H1 (cell line): ENCODE results near the gene PI4KA. TPM values are rescaled to one million over a fixed set of nuclear protein-coding genes. Genes with fewer than 3 reads are reported as not detected.

Experiments used
- CTCF ChIA-PET: fragments of 300-600 bp; sonication (Branson Sonifier 250); formaldehyde crosslinking; loops from one replicate; lab custom pipeline; 2021; ENCODE audit not compliant: partially characterized antibody; lab: Charles Lee
- POLR2A ChIA-PET: fragments of 300-600 bp; sonication (Branson Sonifier 250); formaldehyde crosslinking; loops from one replicate; lab custom pipeline; 2021; ENCODE audit warnings: inconsistent platforms; ENCODE audit not compliant: partially characterized antibody; lab: Charles Lee
- DNase-seq, 2 experiments: peaks; one replicate each; pipeline versions ENCODE4 v3.0.0 to v3.0.0-alpha.2; 2010 to 2022; ENCODE audit warnings: low spot score in 2 of 2, low read depth in 1 of 2, mixed read lengths in 1 of 2
- FAIRE-seq: peaks from 2 replicates; lab custom pipeline; 2011; peaks lifted over from hg19 to GRCh38; lab: Jason Lieb, UNC
- H2AFZ ChIP-seq: 2 replicates; pipeline ENCODE4 v1.8.1; 2012; ENCODE audit warnings: low read length, inconsistent platforms
- H2AK5ac ChIP-seq: 2 replicates; pipeline ENCODE4 v1.6.1; 2013; ENCODE audit warnings: low read depth, low read length
- H2BK120ac ChIP-seq: replicated peaks from 2 replicates; pipeline ENCODE3; 2013; ENCODE audit warnings: low read depth, low read length, inconsistent platforms
- H2BK12ac ChIP-seq: 2 replicates; pipeline ENCODE4 v1.6.1; 2013; ENCODE audit warnings: low read depth, low read length
- H2BK15ac ChIP-seq: 2 replicates; pipeline ENCODE4 v1.6.1; 2013; ENCODE audit warnings: low read length
- H2BK20ac ChIP-seq: 2 replicates; pipeline ENCODE4 v1.6.1; 2013; ENCODE audit warnings: low read length
- H2BK5ac ChIP-seq: 2 replicates; pipeline ENCODE4 v1.6.1; 2013; ENCODE audit warnings: low read depth, low read length
- H3K14ac ChIP-seq: 2 replicates; pipeline ENCODE4 v1.6.1; 2013; ENCODE audit warnings: inconsistent platforms; ENCODE audit not compliant: insufficient read length
- H3K18ac ChIP-seq: 2 replicates; pipeline ENCODE4 v1.6.1; 2013; ENCODE audit warnings: low read length; ENCODE audit errors: extremely low read depth
- H3K23ac ChIP-seq: 2 replicates; pipeline ENCODE4 v1.6.1; 2013; ENCODE audit warnings: inconsistent platforms; ENCODE audit not compliant: insufficient read length
- H3K23me2 ChIP-seq: 2 replicates; pipeline ENCODE4 v1.6.1; 2013; ENCODE audit warnings: low read depth, low read length
- H3K27ac ChIP-seq: 2 replicates; pipeline ENCODE4 v1.6.1; 2011; ENCODE audit warnings: low read depth, low read length, inconsistent platforms
- H3K27me3 ChIP-seq, 4 experiments: replicated peaks in 1 of 4; 1 replicate in 1 of 4; 2 replicates in 3 of 4; pipeline versions ENCODE4 v1.6.1 to v1.8.1; 2011 to 2013; ENCODE audit warnings: low read length in 3 of 4, mild to moderate bottlenecking in 3 of 4, inconsistent platforms in 2 of 4, mixed read lengths in 2 of 4, moderate library complexity in 1 of 4; ENCODE audit not compliant: control insufficient read depth in 3 of 4, insufficient read depth in 3 of 4; ENCODE audit errors: extremely low read depth in 1 of 4
- H3K36me3 ChIP-seq, 4 experiments: 2 replicates each; pipeline versions ENCODE4 v1.6.1 to v1.8.1; 2011 to 2013; ENCODE audit warnings: mild to moderate bottlenecking in 4 of 4, low read length in 3 of 4, moderate library complexity in 2 of 4, control low read depth in 1 of 4, inconsistent platforms in 1 of 4; ENCODE audit not compliant: insufficient read depth in 4 of 4, control insufficient read depth in 2 of 4
- H3K4ac ChIP-seq: replicated peaks from 2 replicates; pipeline ENCODE3; 2013; ENCODE audit warnings: low read length, low read depth, mixed read lengths, inconsistent platforms; ENCODE audit not compliant: insufficient read length
- H3K4me1 ChIP-seq, 4 experiments: replicated peaks in 1 of 4; 1 replicate in 1 of 4; 2 replicates in 3 of 4; pipeline versions ENCODE4 v1.6.1 to v1.8.1; 2011 to 2013; ENCODE audit warnings: low read length in 3 of 4, inconsistent platforms in 2 of 4, mixed read lengths in 1 of 4; ENCODE audit not compliant: insufficient read depth in 4 of 4, control insufficient read depth in 3 of 4
- H3K4me2 ChIP-seq, 2 experiments: 2 replicates each; pipeline versions ENCODE4 v1.6.1 to v1.8.1; 2011 to 2013; ENCODE audit warnings: low read depth in 2 of 2, low read length in 2 of 2, control low read depth in 1 of 2, inconsistent platforms in 1 of 2, mild to moderate bottlenecking in 1 of 2; ENCODE audit not compliant: insufficient read depth in 1 of 2
- H3K4me3 ChIP-seq, 4 experiments: fragments of 200-600, 300-600 bp in 1 of 4; sonication (generic), shearing (Covaris generic), sonication (Bioruptor Twin) in 1 of 4; 2 replicates each; pipeline versions ENCODE4 v1.5.1 to v1.8.1; 2011 to 2016; ENCODE audit warnings: low read length in 4 of 4, low read depth in 3 of 4, control low read depth in 2 of 4, inconsistent platforms in 2 of 4, mild to moderate bottlenecking in 2 of 4, mixed read lengths in 1 of 4, moderate library complexity in 1 of 4; ENCODE audit not compliant: insufficient read depth in 2 of 4; ENCODE audit errors: extremely low read depth in 1 of 4
- H3K56ac ChIP-seq: replicated peaks from 2 replicates; pipeline ENCODE3; 2013; ENCODE audit warnings: low read depth, mild to moderate bottlenecking, mixed read lengths, low read length, inconsistent platforms; ENCODE audit not compliant: insufficient read length
- H3K79me1 ChIP-seq: 2 replicates; pipeline ENCODE4 v1.6.1; 2013; ENCODE audit warnings: low read depth, low read length, control low read depth
- H3K79me2 ChIP-seq, 2 experiments: 2 replicates each; pipeline versions ENCODE4 v1.6.1 to v1.8.1; 2012 to 2013; ENCODE audit warnings: low read length in 2 of 2, mild to moderate bottlenecking in 2 of 2, inconsistent platforms in 1 of 2; ENCODE audit not compliant: insufficient read depth in 2 of 2, control insufficient read depth in 1 of 2
- H3K9ac ChIP-seq, 4 experiments: replicated peaks in 1 of 4; 1 replicate in 1 of 4; 2 replicates in 3 of 4; pipeline versions ENCODE4 v1.6.1 to v1.8.1; 2011 to 2013; ENCODE audit warnings: low read depth in 3 of 4, low read length in 3 of 4, control low read depth in 2 of 4, mild to moderate bottlenecking in 2 of 4, moderate library complexity in 2 of 4, inconsistent platforms in 1 of 4; ENCODE audit errors: extremely low read depth in 1 of 4
- H3K9me3 ChIP-seq, 2 experiments: 2 replicates each; pipeline versions ENCODE4 v1.6.1 to v1.8.1; 2012 to 2013; ENCODE audit warnings: mild to moderate bottlenecking in 2 of 2, moderate library complexity in 2 of 2, control low read depth in 1 of 2, inconsistent platforms in 1 of 2, low read depth in 1 of 2, low read length in 1 of 2, mixed read lengths in 1 of 2; ENCODE audit not compliant: insufficient read depth in 2 of 2
- H4K20me1 ChIP-seq, 2 experiments: replicated peaks in 1 of 2; 2 replicates each; pipeline versions ENCODE3 to v1.8.1; 2011 to 2013; ENCODE audit warnings: inconsistent platforms in 2 of 2, low read length in 2 of 2, mild to moderate bottlenecking in 1 of 2; ENCODE audit not compliant: insufficient read depth in 2 of 2, control insufficient read depth in 1 of 2
- H4K5ac ChIP-seq: 2 replicates; pipeline ENCODE4 v1.6.1; 2013; ENCODE audit warnings: low read length, low read depth, mixed read lengths, inconsistent platforms; ENCODE audit not compliant: insufficient read length
- H4K8ac ChIP-seq: 2 replicates; pipeline ENCODE4 v1.8.0; 2013; ENCODE audit warnings: mild to moderate bottlenecking, moderate library complexity, low read length, inconsistent platforms; ENCODE audit not compliant: insufficient read depth; ENCODE audit errors: extremely low read depth
- H4K91ac ChIP-seq: replicated peaks from 2 replicates; pipeline ENCODE3; 2013; ENCODE audit warnings: low read length, mixed read lengths, inconsistent platforms; ENCODE audit not compliant: insufficient read length
- SRF ChIP-seq: IDR thresholded peaks from 2 replicates; pipeline ENCODE4 v1.6.1; 2011; ENCODE audit warnings: mild to moderate bottlenecking, low read depth, low read length, moderate library complexity
- WGBS, 2 experiments: shearing (Covaris generic) in 1 of 2; methylation state at CpG; one replicate each; pipeline versions ENCODE4 v1.1.6 to v1.1.7; 2013 to 2015; ENCODE audit warnings: low lambda C conversion rate in 2 of 2, mixed read lengths in 2 of 2, inconsistent platforms in 1 of 2, low coverage in 1 of 2, missing lambda C conversion rate in 1 of 2; ENCODE audit not compliant: insufficient replicate concordance in 2 of 2, insufficient coverage in 1 of 2, insufficient read length in 1 of 2; ENCODE audit errors: extremely low coverage in 1 of 2, missing lambda C conversion rate in 1 of 2; 5-methylcytosine and 5-hydroxymethylcytosine counted together
- polyA plus RNA-seq, 7 experiments: library from polyadenylated mRNA; depleted of rRNA in 3 of 7; stranded (reverse) in 5 of 7; unstranded in 2 of 7; fragments of >200 nt in 5 of 7; fragments of 200-250 nt in 2 of 7; gene quantifications; 1 replicate in 5 of 7; 2 replicates in 1 of 7; 4 replicates in 1 of 7; pipeline versions ENCODE4 v1.2.1 to v1.2.3, GENCODE V29; 2011 to 2013; ENCODE audit warnings: missing spikeins in 2 of 7, mixed read lengths in 2 of 7
- total RNA-seq: library from RNA; stranded (reverse); fragmentation: NEBNext Ultra II Directional; extraction: Animal tissue kit (Norgen Biotek cat#: 25700); gene quantifications from 2 replicates; pipeline ENCODE4 v1.2.1, GENCODE V29; 2021

Gene PI4KA
- total and polyA plus RNA-seq, 2 of the 8 experiments (the other 6 are each of a cell fraction or from before 2014, with no cell fraction given) = 22.5 to 37.7 TPM

DNA sequence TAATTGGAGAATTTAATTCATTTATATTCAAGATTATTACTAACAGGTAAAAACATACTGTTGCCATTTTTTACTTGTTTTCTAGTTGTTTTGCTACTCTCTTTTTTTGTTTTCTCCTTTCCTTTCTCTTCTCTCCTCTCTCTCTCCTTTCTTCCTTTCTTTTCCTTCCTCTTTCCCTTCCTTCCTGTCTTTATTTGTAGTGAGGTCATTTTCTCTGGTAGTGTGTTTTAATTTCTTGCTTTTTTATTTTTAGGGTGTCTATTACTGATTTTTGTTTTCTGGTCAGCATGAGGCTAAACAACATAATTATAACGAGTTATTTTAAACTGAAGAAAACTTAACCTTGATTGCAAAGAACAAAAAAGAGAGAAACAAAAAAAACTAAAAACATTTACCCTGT lies 197.1 kb downstream of the PI4KA start:
- TF ChIP-seq SRF = no peak
- Histone ChIP-seq H2BK120ac (no peak overlapping the region), H3K4me3 (no peak overlapping the region), H3K9me3 (no peaks in the 10 kb centered on the region), H3K9ac (no peak overlapping the region), H3K4me2 (no peak overlapping the region), H2BK20ac (no peak overlapping the region), H3K27me3 (no peaks in the 10 kb centered on the region), H2AFZ (no peak overlapping the region), H3K4ac (no peak overlapping the region), H3K79me2 (no peaks in the 10 kb centered on the region), H3K79me1 (no peaks in the 10 kb centered on the region), H4K20me1 (no peaks in the 10 kb centered on the region), H3K56ac (no peak overlapping the region), H3K23ac (no peak overlapping the region), H2AK5ac (no peak overlapping the region), H3K36me3 (no peaks in the 10 kb centered on the region), H4K8ac (no peak overlapping the region), H4K5ac (no peak overlapping the region), H4K91ac (no peak overlapping the region), H3K4me1 (no peaks in the 10 kb centered on the region), H3K18ac (no peak overlapping the region), H2BK15ac (no peak overlapping the region), H3K14ac (no peak overlapping the region), H3K23me2 (no peaks in the 10 kb centered on the region; the same call in 1 of the 2 replicates), H2BK12ac (no peak overlapping the region), H2BK5ac (no peak overlapping the region), H3K27ac (no peak overlapping the region)
- FAIRE-seq (no peak), DNase-seq (no peak)
- CTCF ChIA-PET = interaction anchor here (1.5 kb wide), 1 partner anchor 55 kb away, joined by 3 read pairs; no protein-coding TSS in a partner anchor
- 93% methylated on average over 1 of the region's 1 CpG; no CpG with 5 or more reads in 1 of the 2 experiments for WGBS, 2 experiments
- POLR2A ChIA-PET = no interaction called here
